ENCODE measurements around the gene RNF227.

Gene RNF227

GRCh38 chr17:7882629-7883028 is 33.5 kb downstream of the RNF227 start:
- no peak overlapping the region for H3K4me3 ChIP-seq (ENCODE audit: low read depth in 1 of 2, low read length in 2 of 2)
- H3K27me3 ChIP-seq (ENCODE audit: control insufficient read depth in 1 of 2, insufficient read depth in 2 of 2, low read length in 2 of 2), result no peaks in the 10 kb centered on the region
- H3K36me3 ChIP-seq (ENCODE audit: control insufficient read depth in 1 of 2, insufficient read depth in 2 of 2, low read length in 2 of 2), result peaks cover 4 to 9% of the 10 kb centered on the region in 2 donors
- H3K4me1 ChIP-seq (ENCODE audit: control insufficient read depth in 1 of 2, insufficient read depth in 2 of 2, low read length in 2 of 2), result peaks cover 29 to 34% of the 10 kb centered on the region in 2 donors
- H3K27ac ChIP-seq (ENCODE audit: low read depth, low read length), result no peak overlapping the region
- no peaks in the 10 kb centered on the region for H3K9me3 ChIP-seq (ENCODE audit: control insufficient read depth in 1 of 2, low read length in 2 of 2)
- no peak overlapping the region for H3K9ac ChIP-seq (ENCODE audit: low read depth in 1 of 2, low read length in 2 of 2)

GRCh38 chr17:7882068-7882467 is 34.0 kb downstream of the RNF227 start:
- Histone ChIP-seq H3K27me3 (ENCODE audit: control insufficient read depth in 1 of 2, insufficient read depth in 2 of 2, low read length in 2 of 2) (no peaks in the 10 kb centered on the region), H3K4me3 (ENCODE audit: low read depth in 1 of 2, low read length in 2 of 2) (no peak overlapping the region), H3K9ac (ENCODE audit: low read depth in 1 of 2, low read length in 2 of 2) (no peak overlapping the region), H3K36me3 (ENCODE audit: control insufficient read depth in 1 of 2, insufficient read depth in 2 of 2, low read length in 2 of 2) (peaks cover 4 to 9% of the 10 kb centered on the region in 2 donors), H3K9me3 (ENCODE audit: control insufficient read depth in 1 of 2, low read length in 2 of 2) (no peaks in the 10 kb centered on the region), H3K4me1 (ENCODE audit: control insufficient read depth in 1 of 2, insufficient read depth in 2 of 2, low read length in 2 of 2) (peaks cover 28 to 29% of the 10 kb centered on the region in 2 donors), H3K27ac (ENCODE audit: low read depth, low read length) (no peak overlapping the region)

- H3K4me3 ChIP-seq (ENCODE audit: low read depth in 1 of 2, low read length in 2 of 2), result no peak overlapping the region
- H3K27me3 ChIP-seq (ENCODE audit: control insufficient read depth in 1 of 2, insufficient read depth in 2 of 2, low read length in 2 of 2), result no peaks in the 10 kb centered on the region
- peaks cover 22 to 23% of the 10 kb centered on the region in 2 donors for H3K4me1 ChIP-seq (ENCODE audit: control insufficient read depth in 1 of 2, insufficient read depth in 2 of 2, low read length in 2 of 2)
- no peaks in the 10 kb centered on the region for H3K9me3 ChIP-seq (ENCODE audit: control insufficient read depth in 1 of 2, low read length in 2 of 2)
- no peak overlapping the region for H3K27ac ChIP-seq (ENCODE audit: low read depth, low read length)
- no peak overlapping the region for H3K9ac ChIP-seq (ENCODE audit: low read depth in 1 of 2, low read length in 2 of 2)
- H3K36me3 ChIP-seq (ENCODE audit: control insufficient read depth in 1 of 2, insufficient read depth in 2 of 2, low read length in 2 of 2), result peaks cover 4 to 9% of the 10 kb centered on the region in 2 donors
Observed at GRCh38 chr17:7881276-7882054, 34.6 kb downstream of the RNF227 start.

GRCh38 chr17:7880076-7880868 is 35.8 kb downstream of the RNF227 start:
- H3K27ac ChIP-seq (ENCODE audit: low read depth, low read length), result no peak overlapping the region
- H3K9ac ChIP-seq (ENCODE audit: low read depth in 1 of 2, low read length in 2 of 2), result no peak overlapping the region
- H3K36me3 ChIP-seq (ENCODE audit: control insufficient read depth in 1 of 2, insufficient read depth in 2 of 2, low read length in 2 of 2), result peaks cover 4 to 9% of the 10 kb centered on the region in 2 donors
- no peaks in the 10 kb centered on the region for H3K9me3 ChIP-seq (ENCODE audit: control insufficient read depth in 1 of 2, low read length in 2 of 2)
- no peaks in the 10 kb centered on the region for H3K27me3 ChIP-seq (ENCODE audit: control insufficient read depth in 1 of 2, insufficient read depth in 2 of 2, low read length in 2 of 2)
- H3K4me1 ChIP-seq (ENCODE audit: control insufficient read depth in 1 of 2, insufficient read depth in 2 of 2, low read length in 2 of 2), result peaks cover 13 to 18% of the 10 kb centered on the region in 2 donors
- no peak overlapping the region for H3K4me3 ChIP-seq (ENCODE audit: low read depth in 1 of 2, low read length in 2 of 2)

GRCh38 chr17:7878234-7878633 is 37.9 kb downstream of the RNF227 start:
- Histone ChIP-seq H3K9ac (ENCODE audit: low read depth in 1 of 2, low read length in 2 of 2) (no peak overlapping the region), H3K27me3 (ENCODE audit: control insufficient read depth in 1 of 2, insufficient read depth in 2 of 2, low read length in 2 of 2) (no peaks in the 10 kb centered on the region), H3K4me3 (ENCODE audit: low read depth in 1 of 2, low read length in 2 of 2) (no peak overlapping the region), H3K36me3 (ENCODE audit: control insufficient read depth in 1 of 2, insufficient read depth in 2 of 2, low read length in 2 of 2) (peaks cover 4 to 9% of the 10 kb centered on the region in 2 donors), H3K9me3 (ENCODE audit: control insufficient read depth in 1 of 2, low read length in 2 of 2) (no peaks in the 10 kb centered on the region), H3K4me1 (ENCODE audit: control insufficient read depth in 1 of 2, insufficient read depth in 2 of 2, low read length in 2 of 2) (peaks cover 13% of the 10 kb centered on the region in 2 donors), H3K27ac (ENCODE audit: low read depth, low read length) (no peak overlapping the region)

- Histone ChIP-seq H3K36me3 (ENCODE audit: control insufficient read depth in 1 of 2, insufficient read depth in 2 of 2, low read length in 2 of 2) (peaks cover 4 to 9% of the 10 kb centered on the region in 2 donors), H3K9me3 (ENCODE audit: control insufficient read depth in 1 of 2, low read length in 2 of 2) (no peaks in the 10 kb centered on the region), H3K27me3 (ENCODE audit: control insufficient read depth in 1 of 2, insufficient read depth in 2 of 2, low read length in 2 of 2) (no peaks in the 10 kb centered on the region), H3K27ac (ENCODE audit: low read depth, low read length) (no peak overlapping the region), H3K4me3 (ENCODE audit: low read depth in 1 of 2, low read length in 2 of 2) (no peak overlapping the region), H3K9ac (ENCODE audit: low read depth in 1 of 2, low read length in 2 of 2) (no peak overlapping the region), H3K4me1 (ENCODE audit: control insufficient read depth in 1 of 2, insufficient read depth in 2 of 2, low read length in 2 of 2) (no peaks in the 10 kb centered on the region)
Observed at GRCh38 chr17:7875804-7876370, 40.2 kb downstream of the RNF227 start.

- Histone ChIP-seq H3K36me3 (ENCODE audit: control insufficient read depth in 1 of 2, insufficient read depth in 2 of 2, low read length in 2 of 2) (no peaks in the 10 kb centered on the region), H3K27ac (ENCODE audit: low read depth, low read length) (no peak overlapping the region), H3K4me1 (ENCODE audit: control insufficient read depth in 1 of 2, insufficient read depth in 2 of 2, low read length in 2 of 2) (peaks cover 0 to 2% of the 10 kb centered on the region in 2 donors), H3K9me3 (ENCODE audit: control insufficient read depth in 1 of 2, low read length in 2 of 2) (no peaks in the 10 kb centered on the region), H3K9ac (ENCODE audit: low read depth in 1 of 2, low read length in 2 of 2) (no peak overlapping the region), H3K4me3 (ENCODE audit: low read depth in 1 of 2, low read length in 2 of 2) (no peak overlapping the region), H3K27me3 (ENCODE audit: control insufficient read depth in 1 of 2, insufficient read depth in 2 of 2, low read length in 2 of 2) (no peaks in the 10 kb centered on the region)
Observed at GRCh38 chr17:7873051-7873450, 43.0 kb downstream of the RNF227 start.

- Histone ChIP-seq H3K4me3 (ENCODE audit: low read depth in 1 of 2, low read length in 2 of 2) (peak overlapping the region in 1 of 2 donors; percentile 1), H3K36me3 (ENCODE audit: control insufficient read depth in 1 of 2, insufficient read depth in 2 of 2, low read length in 2 of 2) (no peaks in the 10 kb centered on the region), H3K4me1 (ENCODE audit: control insufficient read depth in 1 of 2, insufficient read depth in 2 of 2, low read length in 2 of 2) (peaks cover 0 to 9% of the 10 kb centered on the region in 2 donors), H3K9me3 (ENCODE audit: control insufficient read depth in 1 of 2, low read length in 2 of 2) (no peaks in the 10 kb centered on the region), H3K27ac (ENCODE audit: low read depth, low read length) (no peak overlapping the region), H3K9ac (ENCODE audit: low read depth in 1 of 2, low read length in 2 of 2) (no peak overlapping the region), H3K27me3 (ENCODE audit: control insufficient read depth in 1 of 2, insufficient read depth in 2 of 2, low read length in 2 of 2) (no peaks in the 10 kb centered on the region)
Observed at GRCh38 chr17:7867881-7868329, 48.2 kb downstream of the RNF227 start.

- no peaks in the 10 kb centered on the region for H3K9me3 ChIP-seq (ENCODE audit: control insufficient read depth in 1 of 2, low read length in 2 of 2)
- H3K4me3 ChIP-seq (ENCODE audit: low read depth in 1 of 2, low read length in 2 of 2), result no peak overlapping the region
- H3K36me3 ChIP-seq (ENCODE audit: control insufficient read depth in 1 of 2, insufficient read depth in 2 of 2, low read length in 2 of 2), result peaks cover 0 to 3% of the 10 kb centered on the region in 2 donors
- H3K4me1 ChIP-seq (ENCODE audit: control insufficient read depth in 1 of 2, insufficient read depth in 2 of 2, low read length in 2 of 2), result peaks cover 3 to 9% of the 10 kb centered on the region in 2 donors
- H3K27ac ChIP-seq (ENCODE audit: low read depth, low read length), result no peak overlapping the region
- H3K27me3 ChIP-seq (ENCODE audit: control insufficient read depth in 1 of 2, insufficient read depth in 2 of 2, low read length in 2 of 2), result no peaks in the 10 kb centered on the region
- no peak overlapping the region for H3K9ac ChIP-seq (ENCODE audit: low read depth in 1 of 2, low read length in 2 of 2)
Observed at GRCh38 chr17:7864995-7865650, 51.0 kb downstream of the RNF227 start.

All from duodenal mucosa (tissue), 2 donors.